Liver (tissue), 3 donors: Measurements from ENCODE around the gene TOR4A.

Experiments
- TF ChIP-seq, protein P1 (sequence below): IDR thresholded peaks from 2 replicates; pipeline ENCODE4 v1.6.1; 2016; ENCODE audit warnings: antibody characterized with exemption
- TF ChIP-seq, protein P2 (sequence below): fragments of 150-350 bp; IDR thresholded peaks from 2 replicates; pipeline ENCODE4 v1.5.1; 2017; ENCODE audit warnings: improper control_type of control experiment, low read depth, low read length; ENCODE audit not compliant: missing input control
- donor health status: healthy.
- donor health status: healthy.

- TF ChIP-seq, protein P1, sequence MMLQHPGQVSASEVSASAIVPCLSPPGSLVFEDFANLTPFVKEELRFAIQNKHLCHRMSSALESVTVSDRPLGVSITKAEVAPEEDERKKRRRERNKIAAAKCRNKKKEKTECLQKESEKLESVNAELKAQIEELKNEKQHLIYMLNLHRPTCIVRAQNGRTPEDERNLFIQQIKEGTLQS: no peak
- TF ChIP-seq, protein P2, sequence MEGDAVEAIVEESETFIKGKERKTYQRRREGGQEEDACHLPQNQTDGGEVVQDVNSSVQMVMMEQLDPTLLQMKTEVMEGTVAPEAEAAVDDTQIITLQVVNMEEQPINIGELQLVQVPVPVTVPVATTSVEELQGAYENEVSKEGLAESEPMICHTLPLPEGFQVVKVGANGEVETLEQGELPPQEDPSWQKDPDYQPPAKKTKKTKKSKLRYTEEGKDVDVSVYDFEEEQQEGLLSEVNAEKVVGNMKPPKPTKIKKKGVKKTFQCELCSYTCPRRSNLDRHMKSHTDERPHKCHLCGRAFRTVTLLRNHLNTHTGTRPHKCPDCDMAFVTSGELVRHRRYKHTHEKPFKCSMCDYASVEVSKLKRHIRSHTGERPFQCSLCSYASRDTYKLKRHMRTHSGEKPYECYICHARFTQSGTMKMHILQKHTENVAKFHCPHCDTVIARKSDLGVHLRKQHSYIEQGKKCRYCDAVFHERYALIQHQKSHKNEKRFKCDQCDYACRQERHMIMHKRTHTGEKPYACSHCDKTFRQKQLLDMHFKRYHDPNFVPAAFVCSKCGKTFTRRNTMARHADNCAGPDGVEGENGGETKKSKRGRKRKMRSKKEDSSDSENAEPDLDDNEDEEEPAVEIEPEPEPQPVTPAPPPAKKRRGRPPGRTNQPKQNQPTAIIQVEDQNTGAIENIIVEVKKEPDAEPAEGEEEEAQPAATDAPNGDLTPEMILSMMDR: no peak
Measured at GRCh38 chr9:137273611-137274320, 3.8 kb upstream of the TOR4A start.
